ENCODE results near the gene KRT39. TPM values are rescaled to one million over a fixed set of nuclear protein-coding genes. Genes with fewer than 3 reads are reported as not detected.

The KRT39 gene
- total and polyA plus RNA-seq, 10 of the 15 experiments (the other 5 are each of a cell fraction or from before 2014, with no cell fraction given): not detected

- CTCF ChIA-PET: no interaction called here
- in situ Hi-C loops (cut with MboI): no loop called here
- Histone ChIP-seq H3K79me2 (ENCODE audit: control insufficient read depth, insufficient read depth, low read length) (no peaks in the 10 kb centered on the region), H2AFZ (ENCODE audit: control insufficient read depth, low read depth, low read length) (no peak overlapping the region), H3K36me3 (ENCODE audit: control insufficient read depth in 2 of 2, insufficient read depth in 2 of 2, low read length in 1 of 2) (no peaks in the 10 kb centered on the region), H3K9me3 (replicated peaks; ENCODE audit: control insufficient read depth, insufficient read depth, low read length) (no peaks in the 10 kb centered on the region), H4K20me1 (ENCODE audit: control insufficient read depth, insufficient read depth) (no peaks in the 10 kb centered on the region), H3K4me2 (ENCODE audit: control insufficient read depth, insufficient read depth) (no peak overlapping the region), H3K27ac (ENCODE audit: control insufficient read depth, insufficient read depth) (no peak overlapping the region), H3K9ac (ENCODE audit: control insufficient read depth, insufficient read depth, low read length) (no peak overlapping the region), H3K4me3 (no peak overlapping the region), H3K4me1 (ENCODE audit: control insufficient read depth, insufficient read depth, low read length) (no peaks in the 10 kb centered on the region), H3K27me3 (replicated peaks in 1 of 2; ENCODE audit: control insufficient read depth in 2 of 2, insufficient read depth in 2 of 2, low read length in 1 of 2) (no peaks in the 10 kb centered on the region; a peak in 1 of 4 replicates)
- 2% methylated on average over 3 of the region's 3 CpGs for WGBS (ENCODE audit: insufficient coverage, insufficient replicate concordance, low lambda C conversion rate, missing lambda C conversion rate)
- intact Hi-C loops (cut with micrococcal nuclease; ENCODE audit: unreplicated experiment): no loop called here
- POLR2A ChIA-PET: no interaction called here
- RAD21 ChIA-PET (ENCODE audit: unreplicated experiment): no interaction called here
- peak; percentile 22 for TF ChIP-seq E4F1 (IDR thresholded peaks at IDR 0.05; ENCODE audit: borderline replicate concordance, partially characterized antibody)
- TF ChIP-seq RFX5 (IDR thresholded peaks at IDR 0.05; ENCODE audit: low read depth, low read length): no peak
- no peak for DNase-seq (ENCODE audit: low read depth, low spot score)
- BruUV-seq (replicated peaks): no TSS peak
- ATAC-seq: no peak
- SMC1A ChIA-PET (ENCODE audit: uncharacterized antibody, unreplicated experiment): no interaction called here
- no peak for FAIRE-seq
These were observed 24.2 kb downstream of the KRT39 start for GRCh38 chr17:40942553-40942952.

- CTCF ChIA-PET: no interaction called here
- Histone ChIP-seq H3K4me2 (ENCODE audit: control insufficient read depth, insufficient read depth) (no peak overlapping the region), H4K20me1 (ENCODE audit: control insufficient read depth, insufficient read depth) (no peaks in the 10 kb centered on the region), H3K4me1 (ENCODE audit: control insufficient read depth, insufficient read depth, low read length) (no peaks in the 10 kb centered on the region), H3K27me3 (replicated peaks in 1 of 2; ENCODE audit: control insufficient read depth in 2 of 2, insufficient read depth in 2 of 2, low read length in 1 of 2) (no peaks in the 10 kb centered on the region; a peak in 1 of 4 replicates), H2AFZ (ENCODE audit: control insufficient read depth, low read depth, low read length) (no peak overlapping the region), H3K27ac (ENCODE audit: control insufficient read depth, insufficient read depth) (no peak overlapping the region), H3K9ac (ENCODE audit: control insufficient read depth, insufficient read depth, low read length) (no peak overlapping the region), H3K79me2 (ENCODE audit: control insufficient read depth, insufficient read depth, low read length) (no peaks in the 10 kb centered on the region), H3K4me3 (no peak overlapping the region), H3K36me3 (ENCODE audit: control insufficient read depth in 2 of 2, insufficient read depth in 2 of 2, low read length in 1 of 2) (no peaks in the 10 kb centered on the region), H3K9me3 (replicated peaks; ENCODE audit: control insufficient read depth, insufficient read depth, low read length) (no peaks in the 10 kb centered on the region)
- RAD21 ChIA-PET (ENCODE audit: unreplicated experiment): no interaction called here
- SMC1A ChIA-PET (ENCODE audit: uncharacterized antibody, unreplicated experiment): no interaction called here
- POLR2A ChIA-PET: no interaction called here
- ATAC-seq: no peak
- intact Hi-C loops (cut with micrococcal nuclease; ENCODE audit: unreplicated experiment) (no loop called here), in situ Hi-C loops (cut with MboI) (no loop called here)
- no TSS peak for BruUV-seq (replicated peaks)
- 49% methylated on average over 6 of the region's 6 CpGs for WGBS (ENCODE audit: insufficient coverage, insufficient replicate concordance, low lambda C conversion rate, missing lambda C conversion rate)
- no peak for DNase-seq (ENCODE audit: low read depth, low spot score)
- FAIRE-seq: no peak
- TF ChIP-seq SKIL (IDR thresholded peaks at IDR 0.05; ENCODE audit: low read depth, poor library complexity, severe bottlenecking) (no peak), POLR2A (IDR thresholded peaks at IDR 0.05; ENCODE audit: low read depth, low read length) (no peak), ATF7 (IDR thresholded peaks at IDR 0.05; ENCODE audit: low read depth) (no peak), USF2 (IDR thresholded peaks at IDR 0.05; ENCODE audit: borderline replicate concordance, low read depth, low read length) (no peak), SIX5 (IDR thresholded peaks at IDR 0.05; ENCODE audit: low read depth, low read length, severe bottlenecking) (no peak), YY1 (IDR thresholded peaks at IDR 0.05; ENCODE audit: low read depth, low read length) (no peak), RUNX3 (IDR thresholded peaks at IDR 0.05; ENCODE audit: low read length) (no peak), SUPT20H (IDR thresholded peaks at IDR 0.05; ENCODE audit: borderline replicate concordance, control insufficient read depth, low read depth, low read length) (no peak), KDM1A (IDR thresholded peaks at IDR 0.05; ENCODE audit: borderline replicate concordance) (no peak), MAX (IDR thresholded peaks at IDR 0.05; ENCODE audit: low read depth, low read length) (no peak), POLR2AphosphoS5 (IDR thresholded peaks at IDR 0.05; ENCODE audit: low read length) (no peak), BACH1 (IDR thresholded peaks at IDR 0.05; ENCODE audit: borderline replicate concordance) (no peak)
These were observed 26.5 kb downstream of the KRT39 start for GRCh38 chr17:40940266-40940665.

Measured in GM12878 (cell line).